CD14-positive monocyte (primary cell): ENCODE measurements around the gene ITGA3. TPM values are rescaled to one million over a fixed set of nuclear protein-coding genes. Genes with fewer than 3 reads are reported as not detected.

ENCODE experiments used
- DNase-seq, 3 donors: peaks; one replicate each; pipeline ENCODE4 v3.0.0-alpha.2; 2011 to 2022
- H2AFZ ChIP-seq: 2 replicates; pipeline ENCODE4 v1.6.0; 2012; ENCODE audit warnings: mild to moderate bottlenecking, low read depth, low read length, inconsistent platforms; ENCODE audit not compliant: insufficient read depth, poor library complexity, severe bottlenecking
- H3K27ac ChIP-seq, 2 donors: 1 replicate in 1 of 2; 2 replicates in 1 of 2; pipeline ENCODE4 v1.5.1; 2012 to 2013; ENCODE audit warnings: low read length in 2 of 2, control low read depth in 1 of 2, inconsistent platforms in 1 of 2, low read depth in 1 of 2, mild to moderate bottlenecking in 1 of 2
- H3K27me3 ChIP-seq, 2 donors: one replicate each; pipeline versions ENCODE4 v1.6.0 to v1.6.1; 2011 to 2013; ENCODE audit warnings: low read length in 2 of 2; ENCODE audit not compliant: control insufficient read depth in 2 of 2, insufficient read depth in 2 of 2
- H3K36me3 ChIP-seq, 2 donors: replicated peaks in 1 of 2; 1 replicate in 1 of 2; 2 replicates in 1 of 2; pipeline versions ENCODE4 v1.5.1 to v1.6.1; 2012 to 2013; ENCODE audit warnings: low read length in 2 of 2, control low read depth in 1 of 2, inconsistent platforms in 1 of 2, mild to moderate bottlenecking in 1 of 2; ENCODE audit not compliant: insufficient read depth in 2 of 2, control insufficient read depth in 1 of 2
- H3K4me1 ChIP-seq, 2 donors: 1 replicate in 1 of 2; 2 replicates in 1 of 2; pipeline versions ENCODE4 v1.5.1 to v1.6.1; 2012 to 2013; ENCODE audit warnings: low read length in 2 of 2, control low read depth in 1 of 2, inconsistent platforms in 1 of 2, mild to moderate bottlenecking in 1 of 2, moderate library complexity in 1 of 2; ENCODE audit not compliant: insufficient read depth in 2 of 2, control insufficient read depth in 1 of 2
- H3K4me2 ChIP-seq: replicated peaks from 2 replicates; pipeline ENCODE3; 2012; ENCODE audit warnings: low read length, moderate library complexity, mild to moderate bottlenecking; ENCODE audit not compliant: poor library complexity, severe bottlenecking; ENCODE audit errors: extremely low read depth
- H3K4me3 ChIP-seq, 3 experiments: fragments of 200-600 bp in 1 of 3; sonication (generic) in 1 of 3; replicated peaks in 1 of 3; 1 replicate in 2 of 3; 2 replicates in 1 of 3; pipeline ENCODE4 v1.5.1; 2011 to 2013; ENCODE audit warnings: low read length in 3 of 3, mild to moderate bottlenecking in 3 of 3, control low read depth in 2 of 3, low read depth in 2 of 3, inconsistent platforms in 1 of 3, moderate library complexity in 1 of 3
- H3K79me2 ChIP-seq: 2 replicates; pipeline ENCODE4 v1.6.0; 2012; ENCODE audit warnings: mild to moderate bottlenecking, control low read depth, inconsistent platforms, low read length, moderate library complexity; ENCODE audit not compliant: insufficient read depth
- H3K9ac ChIP-seq: 2 replicates; pipeline ENCODE4 v1.6.0; 2017; ENCODE audit warnings: low read length, mild to moderate bottlenecking; ENCODE audit not compliant: insufficient read depth, poor library complexity, severe bottlenecking
- H3K9me3 ChIP-seq, 2 donors: replicated peaks in 1 of 2; 1 replicate in 1 of 2; 2 replicates in 1 of 2; pipeline versions ENCODE4 v1.5.1 to v1.6.1; 2012 to 2013; ENCODE audit warnings: low read length in 2 of 2, control low read depth in 1 of 2; ENCODE audit not compliant: control insufficient read depth in 1 of 2, insufficient read depth in 1 of 2
- H4K20me1 ChIP-seq: 2 replicates; pipeline ENCODE4 v1.6.0; 2012; ENCODE audit warnings: mild to moderate bottlenecking, low read length, control low read depth, moderate library complexity; ENCODE audit not compliant: insufficient read depth
- H3K27ac Mint-ChIP-seq, 7 donors: one replicate each; pipeline ENCODE4 v1.8.0; 2020; ENCODE audit warnings: mild to moderate bottlenecking in 7 of 7, mixed read lengths in 7 of 7, moderate library complexity in 6 of 7, inconsistent platforms in 2 of 7
- H3K27me3 Mint-ChIP-seq, 3 donors: one replicate each; pipeline ENCODE4 v1.8.0; 2021 to 2022; ENCODE audit warnings: low read depth in 3 of 3, mild to moderate bottlenecking in 3 of 3, mixed read lengths in 3 of 3, moderate library complexity in 3 of 3, inconsistent platforms in 1 of 3
- H3K36me3 Mint-ChIP-seq, 2 donors: one replicate each; pipeline ENCODE4 v1.8.0; 2020; ENCODE audit warnings: mixed read lengths in 2 of 2, inconsistent platforms in 1 of 2, mild to moderate bottlenecking in 1 of 2
- H3K4me1 Mint-ChIP-seq: one replicate; pipeline ENCODE4 v1.8.0; 2020; ENCODE audit warnings: mild to moderate bottlenecking, mixed read lengths
- H3K4me3 Mint-ChIP-seq, 2 donors: one replicate each; pipeline ENCODE4 v1.8.0; 2020; ENCODE audit warnings: mild to moderate bottlenecking in 2 of 2, mixed read lengths in 2 of 2, moderate library complexity in 1 of 2
- H3K9me3 Mint-ChIP-seq, 7 donors: one replicate each; pipeline ENCODE4 v1.8.0; 2020 to 2022; ENCODE audit warnings: mixed read lengths in 7 of 7, mild to moderate bottlenecking in 6 of 7, moderate library complexity in 6 of 7, inconsistent platforms in 2 of 7
- CTCF ChIP-seq: fragments of 200-600 bp; IDR thresholded peaks from one replicate; pipeline ENCODE4 v1.8.0; 2022; ENCODE audit warnings: antibody characterized with exemption, mild to moderate bottlenecking
- WGBS: methylation state at CpG from one replicate; pipeline ENCODE4 v1.1.5; 2013; ENCODE audit warnings: missing lambda C conversion rate; ENCODE audit not compliant: insufficient coverage; 5-methylcytosine and 5-hydroxymethylcytosine counted together
- intact Hi-C, 2 donors: fragments of 100-400 bp; cut with micrococcal nuclease; formaldehyde crosslinking; loops; one replicate each; pipeline versions ENCODE4 v1.15.0 to v1.15.1; 2023
- polyA plus RNA-seq, 3 donors: library from polyadenylated mRNA; depleted of rRNA in 1 of 3; unstranded in 2 of 3; stranded (reverse) in 1 of 3; fragments of 300-500 nt in 2 of 3; fragments of >200 nt in 1 of 3; fragmentation: Illumina TruSeq in 2 of 3; gene quantifications; 1 replicate in 2 of 3; 2 replicates in 1 of 3; pipeline ENCODE4 v1.2.3, GENCODE V29; 2012 to 2021

ITGA3 gene
- polyA plus RNA-seq, 3 donors: 0.31 to 0.36 TPM; not detected in 1

- DNase-seq: no peak
- peaks cover 77 to 87% (median 82%) of the 10 kb centered on the region in 3 donors for H3K27me3 Mint-ChIP-seq
- H3K27ac ChIP-seq: no peak overlapping the region
- no peaks in the 10 kb centered on the region for H4K20me1 ChIP-seq
- no peak overlapping the region for H3K4me2 ChIP-seq
- H3K27ac Mint-ChIP-seq: no peak overlapping the region
- peaks cover 0 to 12% (median 5%) of the 10 kb centered on the region in 7 donors for H3K9me3 Mint-ChIP-seq
- no peaks in the 10 kb centered on the region for H3K9me3 ChIP-seq
- H3K36me3 ChIP-seq: no peaks in the 10 kb centered on the region
- peaks cover 4 to 9% of the 10 kb centered on the region in 2 donors for H3K4me1 ChIP-seq
- 91% methylated on average over 4 of the region's 4 CpGs for WGBS
- no peak overlapping the region for H3K9ac ChIP-seq
- intact Hi-C loops: no loop called here
- H3K36me3 Mint-ChIP-seq: peaks cover 2 to 3% of the 10 kb centered on the region in 2 donors
- no peak overlapping the region for H3K4me3 Mint-ChIP-seq
- no peak overlapping the region for H2AFZ ChIP-seq
- H3K27me3 ChIP-seq: peaks cover 42 to 67% of the 10 kb centered on the region in 2 donors
- no peaks in the 10 kb centered on the region for H3K79me2 ChIP-seq
- H3K4me1 Mint-ChIP-seq: peaks cover 8% of the 10 kb centered on the region
- TF ChIP-seq CTCF: no peak
- no peak overlapping the region for H3K4me3 ChIP-seq
These were observed 62.9 kb downstream of the ITGA3 start for GRCh38 chr17:50118828-50119218.

DNA sequence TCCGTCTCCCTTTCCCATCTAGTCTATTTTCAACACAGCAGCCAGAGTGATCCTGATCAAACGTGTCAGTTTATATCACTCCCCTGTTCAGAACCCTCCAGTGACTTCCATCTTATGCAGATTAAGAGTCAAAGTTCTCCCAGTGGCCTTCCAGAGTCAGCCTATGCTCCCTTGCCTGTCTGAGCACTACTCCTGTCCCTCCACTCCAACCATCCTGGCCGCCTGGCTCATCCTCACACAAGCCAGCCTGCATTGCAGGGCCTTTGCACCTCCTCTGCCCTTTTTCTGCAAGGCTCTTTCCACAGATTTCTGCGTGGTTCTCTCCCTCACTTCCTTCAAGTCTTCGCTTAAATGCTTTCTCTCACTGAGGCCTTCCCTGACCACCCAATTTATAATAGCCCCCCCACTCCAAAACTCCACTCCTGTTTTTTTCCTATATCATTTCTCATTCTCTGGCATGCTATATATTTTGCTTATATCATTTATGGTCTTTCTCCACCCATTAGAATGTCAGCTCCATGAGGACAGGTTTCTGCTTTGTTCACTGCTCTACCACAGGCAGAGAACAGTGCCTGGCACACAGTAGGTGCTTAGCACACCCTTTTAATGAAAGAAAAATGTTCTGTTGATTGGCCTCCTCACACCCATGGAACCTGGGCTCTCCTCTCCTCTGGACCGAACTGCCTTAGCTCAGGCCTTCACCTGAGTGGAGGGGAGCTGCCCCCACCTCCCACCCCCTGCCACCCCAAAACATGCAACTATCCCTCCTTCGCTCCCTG is 64.8 kb downstream of the ITGA3 start:
- no peak overlapping the region for H3K4me2 ChIP-seq
- no peak overlapping the region for H3K27ac Mint-ChIP-seq
- peaks cover 10% of the 10 kb centered on the region for H3K4me1 Mint-ChIP-seq
- intact Hi-C loops: no loop called here
- no peak overlapping the region for H2AFZ ChIP-seq
- H3K36me3 Mint-ChIP-seq: peaks cover 2 to 3% of the 10 kb centered on the region in 2 donors
- H3K27me3 Mint-ChIP-seq: peaks cover 84 to 88% (median 84%) of the 10 kb centered on the region in 3 donors
- no peak overlapping the region for H3K4me3 Mint-ChIP-seq
- DNase-seq: no peak
- peaks cover 0 to 12% (median 5%) of the 10 kb centered on the region in 7 donors for H3K9me3 Mint-ChIP-seq
- H3K4me1 ChIP-seq: peaks cover 4 to 9% of the 10 kb centered on the region in 2 donors
- no peaks in the 10 kb centered on the region for H3K36me3 ChIP-seq
- no peaks in the 10 kb centered on the region for H3K9me3 ChIP-seq
- H3K4me3 ChIP-seq: no peak overlapping the region
- no peak overlapping the region for H3K27ac ChIP-seq
- H3K27me3 ChIP-seq: peaks cover 37 to 70% of the 10 kb centered on the region in 2 donors
- 86% methylated on average over 4 of the region's 7 CpGs for whole genome bisulfite sequencing
- H3K79me2 ChIP-seq: no peaks in the 10 kb centered on the region
- no peak overlapping the region for H3K9ac ChIP-seq
- H4K20me1 ChIP-seq: no peaks in the 10 kb centered on the region
- no peak for TF ChIP-seq CTCF
